ENCODE measurements around the gene SUGP1. TPM values are rescaled to one million over a fixed set of nuclear protein-coding genes. Genes with fewer than 3 reads are reported as not detected.

Gene SUGP1
- total and polyA plus RNA-seq, 2 of the 13 experiments (the other 11 are each of a cell fraction or from before 2014, with no cell fraction given) = 21.6 to 25.9 TPM

DNA sequence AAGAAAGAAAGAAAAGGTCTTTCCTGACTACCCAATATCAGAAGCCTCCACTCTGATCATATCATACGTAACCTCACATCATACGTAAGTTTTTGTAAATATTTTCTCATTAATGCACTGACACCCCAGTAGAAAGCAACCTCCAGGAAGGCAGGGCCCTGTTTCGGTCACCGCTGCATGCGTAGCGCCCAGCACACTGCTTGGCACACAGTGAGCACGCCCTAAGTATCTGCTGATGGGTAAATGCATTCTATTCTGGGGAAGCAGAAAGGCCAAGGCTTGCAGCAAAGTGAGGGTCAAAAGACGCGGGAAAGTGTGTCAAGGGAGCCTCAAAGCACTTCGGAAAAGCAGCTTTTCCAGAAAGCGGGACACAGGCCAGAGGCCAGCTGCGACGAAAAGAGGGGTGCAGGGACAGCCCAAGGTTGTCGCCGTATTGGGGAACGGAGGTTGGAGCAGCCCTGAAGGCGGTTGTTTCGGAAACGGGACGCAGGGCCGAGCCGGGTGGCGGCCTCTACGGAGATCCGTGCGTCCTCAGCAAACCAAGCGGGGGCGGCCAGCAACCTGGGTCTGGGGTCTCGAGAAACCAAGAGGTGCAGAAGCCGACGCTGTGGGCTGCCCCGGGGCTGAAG, 463 bp downstream of the SUGP1 start (continued):
- TF ChIP-seq ZXDC (CRISPR knock-in tag; IDR thresholded peaks at IDR 0.05) = peak; percentile 52; the same call in 1 of the 2 replicates
- TF ChIP-seq MYPOP (CRISPR knock-in tag; IDR thresholded peaks at IDR 0.05) = no peak
- TF ChIP-seq ZBTB42 (CRISPR knock-in tag; IDR thresholded peaks at IDR 0.05) = 0 out of 2 replicates have a peak, but pooled peaks have one; percentile 10
- TF ChIP-seq, protein P1, sequence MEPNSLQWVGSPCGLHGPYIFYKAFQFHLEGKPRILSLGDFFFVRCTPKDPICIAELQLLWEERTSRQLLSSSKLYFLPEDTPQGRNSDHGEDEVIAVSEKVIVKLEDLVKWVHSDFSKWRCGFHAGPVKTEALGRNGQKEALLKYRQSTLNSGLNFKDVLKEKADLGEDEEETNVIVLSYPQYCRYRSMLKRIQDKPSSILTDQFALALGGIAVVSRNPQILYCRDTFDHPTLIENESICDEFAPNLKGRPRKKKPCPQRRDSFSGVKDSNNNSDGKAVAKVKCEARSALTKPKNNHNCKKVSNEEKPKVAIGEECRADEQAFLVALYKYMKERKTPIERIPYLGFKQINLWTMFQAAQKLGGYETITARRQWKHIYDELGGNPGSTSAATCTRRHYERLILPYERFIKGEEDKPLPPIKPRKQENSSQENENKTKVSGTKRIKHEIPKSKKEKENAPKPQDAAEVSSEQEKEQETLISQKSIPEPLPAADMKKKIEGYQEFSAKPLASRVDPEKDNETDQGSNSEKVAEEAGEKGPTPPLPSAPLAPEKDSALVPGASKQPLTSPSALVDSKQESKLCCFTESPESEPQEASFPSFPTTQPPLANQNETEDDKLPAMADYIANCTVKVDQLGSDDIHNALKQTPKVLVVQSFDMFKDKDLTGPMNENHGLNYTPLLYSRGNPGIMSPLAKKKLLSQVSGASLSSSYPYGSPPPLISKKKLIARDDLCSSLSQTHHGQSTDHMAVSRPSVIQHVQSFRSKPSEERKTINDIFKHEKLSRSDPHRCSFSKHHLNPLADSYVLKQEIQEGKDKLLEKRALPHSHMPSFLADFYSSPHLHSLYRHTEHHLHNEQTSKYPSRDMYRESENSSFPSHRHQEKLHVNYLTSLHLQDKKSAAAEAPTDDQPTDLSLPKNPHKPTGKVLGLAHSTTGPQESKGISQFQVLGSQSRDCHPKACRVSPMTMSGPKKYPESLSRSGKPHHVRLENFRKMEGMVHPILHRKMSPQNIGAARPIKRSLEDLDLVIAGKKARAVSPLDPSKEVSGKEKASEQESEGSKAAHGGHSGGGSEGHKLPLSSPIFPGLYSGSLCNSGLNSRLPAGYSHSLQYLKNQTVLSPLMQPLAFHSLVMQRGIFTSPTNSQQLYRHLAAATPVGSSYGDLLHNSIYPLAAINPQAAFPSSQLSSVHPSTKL (CRISPR knock-in tag; IDR thresholded peaks at IDR 0.05) = 0 out of 2 replicates have a peak, but pooled peaks have one; percentile 7
- TF ChIP-seq FOXO4 (CRISPR knock-in tag; conservative IDR thresholded peaks at IDR 0.05) = peak; percentile 97; the same call in 1 of the 2 replicates
- TF ChIP-seq ZNF414 (CRISPR knock-in tag; IDR thresholded peaks at IDR 0.05) = peak; percentile 59; the same call in 1 of the 2 replicates
- no peak for TF ChIP-seq GABPB1 (CRISPR knock-in tag; IDR thresholded peaks at IDR 0.05)
- 0 out of 2 replicates have a peak, but pooled peaks have one; percentile 13 for TF ChIP-seq HOXA5 (CRISPR knock-in tag; IDR thresholded peaks at IDR 0.05)
- TF ChIP-seq ZNF317 (CRISPR knock-in tag; IDR thresholded peaks at IDR 0.05) = peak; percentile 60; the same call in 1 of the 2 replicates
- TF ChIP-seq PPARG (CRISPR knock-in tag; conservative IDR thresholded peaks at IDR 0.05) = no peak
- no peak for TF ChIP-seq ZNF382 (CRISPR knock-in tag; IDR thresholded peaks at IDR 0.05; ENCODE audit: borderline replicate concordance)
- TF ChIP-seq ZNF891 (CRISPR knock-in tag; IDR thresholded peaks at IDR 0.05) = no peak; the same call in 1 of the 2 replicates
- TF ChIP-seq, protein P2, sequence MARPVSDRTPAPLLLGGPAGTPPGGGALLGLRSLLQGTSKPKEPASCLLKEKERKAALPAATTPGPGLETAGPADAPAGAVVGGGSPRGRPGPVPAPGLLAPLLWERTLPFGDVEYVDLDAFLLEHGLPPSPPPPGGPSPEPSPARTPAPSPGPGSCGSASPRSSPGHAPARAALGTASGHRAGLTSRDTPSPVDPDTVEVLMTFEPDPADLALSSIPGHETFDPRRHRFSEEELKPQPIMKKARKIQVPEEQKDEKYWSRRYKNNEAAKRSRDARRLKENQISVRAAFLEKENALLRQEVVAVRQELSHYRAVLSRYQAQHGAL (CRISPR knock-in tag; IDR thresholded peaks at IDR 0.05; ENCODE audit: not compliant biosample characterization) = no peak
- 0 out of 2 replicates have a peak, but pooled peaks have one; percentile 48 for TF ChIP-seq ZNF354B (CRISPR knock-in tag; IDR thresholded peaks at IDR 0.05)
- TF ChIP-seq REPIN1 (CRISPR knock-in tag; IDR thresholded peaks at IDR 0.05; ENCODE audit: borderline replicate concordance, low read depth) = peak; percentile 18; the same call in 1 of the 2 replicates
- TF ChIP-seq ZNF44 (CRISPR knock-in tag; IDR thresholded peaks at IDR 0.05) = no peak
- no peak for TF ChIP-seq ZNF883 (CRISPR knock-in tag; IDR thresholded peaks at IDR 0.05; ENCODE audit: not compliant biosample characterization)
- no peak for TF ChIP-seq HNF4A (CRISPR knock-in tag; IDR thresholded peaks at IDR 0.05)
